Measurements from ENCODE around the gene MMAA.
"Not testable (repeated sequence)": the region's sequence is repeated elsewhere in the genome, so short reads cannot be mapped to it uniquely, and the experiment has no call there.

The MMAA gene

DNA sequence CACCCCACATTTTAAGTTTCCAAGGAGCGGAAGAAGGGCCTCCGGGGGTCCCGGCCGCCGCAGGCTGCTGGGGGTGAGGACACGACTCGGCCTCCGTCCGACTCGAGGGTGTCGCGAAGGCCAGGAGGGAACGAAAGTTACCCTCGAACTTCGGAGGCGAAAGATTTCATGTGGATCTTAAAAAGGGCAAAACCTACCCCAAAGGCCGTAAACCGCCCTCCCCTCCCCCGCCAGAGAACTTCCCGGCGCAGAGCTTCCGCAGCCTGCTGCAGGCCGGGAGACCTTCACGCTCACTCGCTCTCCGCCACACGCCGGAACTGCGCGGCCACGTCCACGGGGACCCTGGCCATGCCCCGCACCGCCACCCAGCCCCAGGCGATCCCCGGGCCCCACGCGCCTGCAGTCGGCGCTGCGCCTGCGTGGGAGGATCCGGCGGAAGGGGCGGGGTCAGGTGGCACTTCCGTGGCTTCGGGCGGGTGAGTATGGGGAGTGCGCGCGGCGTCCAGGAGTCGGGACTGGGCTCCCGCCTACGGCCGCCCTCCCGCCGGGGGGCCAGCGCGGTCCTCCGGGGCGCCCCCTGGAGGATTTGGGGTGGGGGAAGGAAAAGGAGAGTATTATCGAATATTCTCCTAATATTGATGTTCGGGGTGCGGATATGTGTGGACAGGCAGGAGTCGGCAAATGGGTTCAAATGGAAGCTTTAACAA lies at the start of gene MMAA:
Gene MMAA (plus strand): TSS at position 454 of the 707 bp plus-strand sequence. CDS start 19,755 bp downstream, outside the sequence.
- peak; percentile 52 to 95 (median 86) for DNase-seq

- not testable (repeated sequence) for DNase-seq
These were observed 44.6 kb upstream of the MMAA start for GRCh38 chr4:145574546-145574945.

- DNase-seq, result no peak
These were observed 38.3 kb upstream of the MMAA start for GRCh38 chr4:145580906-145581305.

GRCh38 chr4:145583191-145584055 lies 35.8 kb upstream of the MMAA start:
- DNase-seq, result no peak

DNA sequence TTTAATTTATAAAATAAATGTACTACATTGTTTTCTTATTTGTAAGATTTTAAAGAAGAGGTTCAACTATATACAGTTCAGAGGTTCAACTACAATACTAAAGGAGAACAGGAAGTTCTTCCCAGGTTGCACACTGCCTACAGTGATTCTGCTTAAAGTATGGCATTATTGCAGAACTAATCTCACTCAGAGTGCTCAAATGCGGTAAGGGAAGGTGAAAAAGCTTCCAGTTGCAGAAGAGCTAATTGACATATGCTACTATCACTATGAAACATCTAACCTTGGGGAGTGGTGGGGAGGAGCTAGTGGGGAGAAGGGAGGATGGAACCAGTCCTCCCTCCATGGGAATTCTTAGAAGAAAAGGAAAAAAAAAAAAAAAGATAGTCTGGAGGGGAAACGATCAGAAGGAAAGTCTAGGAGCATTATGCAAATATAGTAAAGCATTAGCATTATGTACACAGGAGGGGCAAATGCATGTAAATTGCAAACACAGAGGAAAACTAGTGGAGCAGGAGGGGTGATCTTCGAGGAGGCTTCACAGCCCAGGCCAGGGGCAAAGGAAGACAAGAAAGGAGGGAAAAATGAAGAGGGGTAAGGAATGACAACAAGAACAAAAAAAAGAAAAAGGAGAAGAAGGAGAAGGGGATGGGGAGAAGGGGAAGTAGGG lies 32.0 kb upstream of the MMAA start:
- no peak for DNase-seq

GRCh38 chr4:145589381-145589780 lies 29.8 kb upstream of the MMAA start:
- not testable (repeated sequence) for DNase-seq

DNA sequence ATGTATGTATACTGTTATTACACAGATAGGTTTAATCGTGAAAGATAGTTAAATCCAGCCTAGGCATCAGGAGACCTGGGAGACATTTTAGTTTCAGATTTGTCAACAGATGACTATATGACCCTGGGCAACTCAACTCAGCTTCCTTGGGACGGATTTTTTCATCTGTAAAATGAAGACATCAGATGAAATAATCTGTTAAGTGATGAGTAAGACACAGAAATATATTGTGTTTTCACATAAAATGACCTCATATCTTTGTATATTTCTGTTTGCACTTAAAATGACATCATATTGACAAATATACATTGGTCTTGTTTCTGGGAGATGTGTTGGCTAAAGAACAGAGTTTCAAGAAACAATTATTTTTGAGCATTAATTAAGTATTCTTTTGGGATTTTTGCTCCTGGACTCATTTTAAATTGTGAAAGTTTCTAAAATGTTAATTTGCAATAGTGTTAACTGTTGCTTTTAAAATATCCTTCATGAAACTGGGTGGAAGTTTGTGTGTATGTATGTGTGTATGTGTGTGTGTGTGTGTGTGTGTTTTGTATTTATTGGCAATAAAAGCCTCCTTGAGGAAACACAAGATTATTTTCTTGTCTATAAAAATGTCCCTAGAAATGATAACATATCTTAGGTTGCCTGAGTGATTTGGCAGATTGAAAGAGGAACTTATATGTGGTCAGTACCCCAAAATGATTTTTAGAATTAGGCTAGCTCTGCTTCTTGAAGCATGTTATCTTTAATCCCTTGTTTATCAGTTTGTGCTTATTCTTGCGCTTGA lies 29.1 kb upstream of the MMAA start:
- DNase-seq, result no peak

GRCh38 chr4:145602129-145602760 lies 16.9 kb upstream of the MMAA start:
- DNase-seq, result no peak

GRCh38 chr4:145605941-145606340 lies 13.2 kb upstream of the MMAA start:
- DNase-seq, result no peak

DNA sequence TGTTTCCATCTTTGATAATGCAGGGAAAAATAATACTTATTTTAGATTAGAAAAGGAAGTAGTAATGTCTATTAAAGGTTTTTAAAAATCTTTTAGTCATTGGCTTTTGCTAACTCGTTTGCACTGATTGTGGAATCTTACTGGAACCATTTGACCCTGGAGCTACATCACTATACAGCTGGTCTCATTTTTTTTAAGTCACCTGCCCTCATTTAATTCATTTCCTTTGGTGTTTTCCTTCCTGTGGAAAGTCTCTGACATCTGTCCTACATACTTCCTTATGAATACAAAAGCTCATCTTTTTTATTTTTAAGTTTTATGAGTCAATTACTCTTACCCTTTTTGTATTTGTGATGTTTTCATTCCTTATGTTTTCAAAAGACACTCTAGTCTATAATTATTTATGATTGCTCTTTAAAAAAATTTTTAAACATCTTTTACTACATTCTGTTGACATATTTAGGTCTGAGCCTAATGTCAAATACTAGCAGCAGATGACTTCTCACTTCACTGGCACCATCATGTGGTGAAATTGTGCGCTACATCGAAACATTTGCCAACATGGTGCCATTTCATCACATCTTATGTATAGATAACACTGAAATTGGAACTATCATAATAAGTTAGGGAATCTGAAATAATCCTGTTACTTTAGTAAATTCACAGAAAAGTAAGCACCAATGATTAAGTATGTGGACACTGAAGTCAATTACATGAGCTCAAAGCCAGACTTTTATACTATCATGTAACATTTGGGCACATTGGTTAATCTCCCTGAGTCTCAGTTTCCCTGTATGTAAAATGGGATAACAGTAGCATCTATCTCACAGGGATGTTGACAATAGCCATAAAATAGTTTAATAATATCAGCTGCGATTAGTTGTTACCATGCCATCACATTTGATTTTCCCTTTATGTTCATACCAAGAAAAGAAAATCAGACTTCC lies 9.4 kb upstream of the MMAA start:
- DNase-seq, result peak in 33 of 56 donors; percentile 1 to 84 (median 17)

GRCh38 chr4:145613566-145614232 lies 5.5 kb upstream of the MMAA start:
- DNase-seq, result no peak

DNA sequence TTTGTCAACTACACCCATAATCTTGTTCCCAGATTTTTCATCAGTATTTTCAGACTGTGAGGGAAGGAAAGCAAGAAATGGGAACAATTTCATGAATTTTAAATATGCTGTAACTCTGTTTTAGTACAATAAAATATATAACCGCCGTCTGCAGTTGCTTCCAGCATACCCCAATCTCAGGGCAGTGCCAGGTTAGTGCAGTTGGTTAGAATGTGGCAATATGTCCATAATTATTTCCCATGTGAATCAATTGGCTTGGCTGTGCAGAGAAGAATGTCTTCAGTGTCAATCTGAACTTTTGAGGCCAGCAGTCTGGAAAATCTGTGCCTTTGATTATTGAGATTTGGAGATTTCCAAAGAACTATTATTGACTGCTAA lies 5.0 kb upstream of the MMAA start:
- DNase-seq, result no peak

DNA sequence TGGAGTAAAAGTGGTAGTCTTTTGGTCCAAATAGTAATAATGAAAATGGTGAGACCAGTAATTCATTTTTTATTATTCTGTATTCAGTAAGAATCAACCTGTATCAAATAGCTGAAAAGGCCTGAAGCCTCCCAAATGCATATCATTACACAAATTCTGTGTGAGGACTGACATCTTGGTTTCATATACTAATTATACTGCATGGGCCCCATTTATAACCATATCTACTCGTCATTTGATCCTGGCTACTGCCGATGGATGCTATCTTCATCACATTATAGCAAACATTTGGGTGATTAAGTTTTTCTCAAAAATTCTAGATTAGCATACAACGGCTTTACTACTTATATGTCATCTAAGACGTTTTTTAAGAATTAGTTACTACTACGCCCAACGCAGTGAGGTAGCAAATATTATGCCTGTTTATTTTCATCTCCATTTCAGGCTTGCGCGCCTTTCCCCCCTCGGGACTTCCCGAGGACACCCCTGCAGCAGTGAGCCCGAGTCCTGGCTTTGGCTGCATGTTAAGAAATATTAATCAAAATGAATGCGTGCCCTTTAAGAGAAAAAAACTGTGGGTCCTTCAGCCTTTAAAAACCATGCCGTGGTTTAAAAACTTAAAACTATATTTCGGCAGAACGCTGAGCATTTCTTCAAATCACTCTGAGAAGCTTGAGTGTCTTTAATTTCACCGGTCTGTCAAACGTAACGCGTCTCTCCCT lies 814 bp upstream of the MMAA start:
- peak in 4 of 56 donors; percentile 8 to 27 (median 16) for DNase-seq

DNA sequence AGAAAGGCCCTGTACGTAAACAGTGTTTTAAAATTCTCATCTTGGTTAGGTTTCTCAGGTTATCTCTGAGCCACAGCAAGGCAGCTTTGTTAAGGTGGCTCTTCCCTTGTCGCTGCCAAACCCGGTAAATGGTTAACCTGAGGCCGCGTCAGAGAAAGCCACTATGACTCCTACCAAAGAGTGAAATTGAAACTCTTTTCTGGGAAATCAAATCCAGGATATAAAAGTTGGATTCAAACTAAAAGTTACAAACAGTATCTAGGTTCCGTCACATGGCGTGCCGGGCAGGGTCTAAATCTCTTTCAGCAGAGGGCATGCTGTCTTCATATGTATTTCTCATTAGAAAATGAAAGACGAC lies 433 bp downstream of the MMAA start:
- DNase-seq, result peak in 12 of 56 donors; percentile 3 to 41 (median 23)

- DNase-seq, result not testable (repeated sequence)
These were observed 2.9 kb downstream of the MMAA start for GRCh38 chr4:145622067-145622466.

DNA sequence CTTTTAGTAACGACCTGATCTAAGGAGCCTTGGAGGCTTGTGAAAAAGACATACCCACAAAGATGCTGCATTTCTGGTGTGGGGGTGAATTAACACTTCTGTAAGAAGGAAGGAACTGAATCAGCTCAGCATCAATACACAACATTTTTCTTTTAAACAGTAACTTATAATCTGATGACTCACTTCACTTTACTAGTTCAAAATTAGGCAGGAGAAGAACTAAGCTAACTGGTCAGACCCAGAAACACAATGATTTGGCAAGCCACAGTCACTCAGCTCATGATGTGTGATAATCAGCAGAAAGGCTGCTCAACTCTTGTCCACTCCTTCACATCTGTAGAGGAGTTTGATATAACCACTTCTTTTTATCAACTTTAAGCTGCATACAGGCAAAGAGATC lies 4.6 kb downstream of the MMAA start:
- DNase-seq, result no peak

GRCh38 chr4:145625677-145626622 lies 6.8 kb downstream of the MMAA start:
- DNase-seq, result no peak

All from amygdala (tissue), 56 donors.